ENCODE results near the gene SNCA.

The SNCA gene

GRCh38 chr4:89836897-89837384, at the start of gene SNCA:
Gene SNCA, minus strand, starts transcription at chr4:89837161. Its CDS starts 1,494 bp downstream, at chr4:89835667.
- TF ChIP-seq TAF1 (IDR thresholded peaks at IDR 0.05; ENCODE audit: low read depth) (no peak), NFIC (IDR thresholded peaks at IDR 0.05) (no peak), ZBTB7A (IDR thresholded peaks at IDR 0.05; ENCODE audit: low read depth) (peak; percentile 83), CEBPB (IDR thresholded peaks at IDR 0.05) (no peak), MAX (IDR thresholded peaks at IDR 0.05) (peak; percentile 94), REST (IDR thresholded peaks at IDR 0.05; ENCODE audit: low read depth) (no peak), TCF12 (IDR thresholded peaks at IDR 0.05; ENCODE audit: low read depth) (no peak)

GRCh38 chr4:89879215-89879614, 42.3 kb upstream of the SNCA start:
- TF ChIP-seq EP300 (IDR thresholded peaks at IDR 0.05; ENCODE audit: borderline replicate concordance) = no peak
- TF ChIP-seq TCF12 (IDR thresholded peaks at IDR 0.05; ENCODE audit: low read depth) = no peak

- no peak for TF ChIP-seq YY1 (IDR thresholded peaks at IDR 0.05; ENCODE audit: low read depth)
- TF ChIP-seq TEAD4 (IDR thresholded peaks at IDR 0.05) = no peak
- TF ChIP-seq EGR1 (IDR thresholded peaks at IDR 0.05) = no peak
- no peak for TF ChIP-seq REST (IDR thresholded peaks at IDR 0.05; ENCODE audit: low read depth)
- no peak for TF ChIP-seq ZBTB7A (IDR thresholded peaks at IDR 0.05; ENCODE audit: low read depth)
- no peak for TF ChIP-seq FOXM1 (IDR thresholded peaks at IDR 0.05; ENCODE audit: borderline replicate concordance, low read depth)
- TF ChIP-seq EP300 (IDR thresholded peaks at IDR 0.05; ENCODE audit: borderline replicate concordance) = no peak
- no peak for TF ChIP-seq TAF1 (IDR thresholded peaks at IDR 0.05; ENCODE audit: low read depth)
- no peak for TF ChIP-seq MAX (IDR thresholded peaks at IDR 0.05)
- no peak for TF ChIP-seq CREB1 (IDR thresholded peaks at IDR 0.05; ENCODE audit: low read depth)
- no peak for TF ChIP-seq CEBPB (IDR thresholded peaks at IDR 0.05)
- TF ChIP-seq TCF12 (IDR thresholded peaks at IDR 0.05; ENCODE audit: low read depth) = no peak
- no peak for TF ChIP-seq USF1 (IDR thresholded peaks at IDR 0.05)
- TF ChIP-seq NFIC (IDR thresholded peaks at IDR 0.05) = no peak
- no peak for TF ChIP-seq RAD21 (IDR thresholded peaks at IDR 0.05; ENCODE audit: low read depth)
Observed at GRCh38 chr4:89878611-89879010, 41.6 kb upstream of the SNCA start.

GRCh38 chr4:89876548-89876947, 39.6 kb upstream of the SNCA start:
- TF ChIP-seq ZBTB7A (IDR thresholded peaks at IDR 0.05; ENCODE audit: low read depth) (no peak), NFIC (IDR thresholded peaks at IDR 0.05) (no peak), TCF12 (IDR thresholded peaks at IDR 0.05; ENCODE audit: low read depth) (no peak), FOXM1 (IDR thresholded peaks at IDR 0.05; ENCODE audit: borderline replicate concordance, low read depth) (no peak), YY1 (IDR thresholded peaks at IDR 0.05; ENCODE audit: low read depth) (no peak), MAX (IDR thresholded peaks at IDR 0.05) (no peak), REST (IDR thresholded peaks at IDR 0.05; ENCODE audit: low read depth) (no peak), CEBPB (IDR thresholded peaks at IDR 0.05) (no peak), TAF1 (IDR thresholded peaks at IDR 0.05; ENCODE audit: low read depth) (no peak), RAD21 (IDR thresholded peaks at IDR 0.05; ENCODE audit: low read depth) (no peak), TEAD4 (IDR thresholded peaks at IDR 0.05) (no peak), USF1 (IDR thresholded peaks at IDR 0.05) (no peak), EP300 (IDR thresholded peaks at IDR 0.05; ENCODE audit: borderline replicate concordance) (no peak), EGR1 (IDR thresholded peaks at IDR 0.05) (no peak), CREB1 (IDR thresholded peaks at IDR 0.05; ENCODE audit: low read depth) (no peak)
